HG03103 (cell line): ENCODE results near the gene PARP14.
"Not testable (repeated sequence)": the region's sequence is repeated elsewhere in the genome, so short reads cannot be mapped to it uniquely, and the experiment has no call there.

Experiments used
- ATAC-seq: cut with Tn5 transposase; IDR thresholded peaks from one replicate; pipeline ENCODE4 v1.9.1; 2021; ENCODE audit warnings: low read depth; ENCODE audit not compliant: unreplicated experiment

PARP14 gene, protein sequence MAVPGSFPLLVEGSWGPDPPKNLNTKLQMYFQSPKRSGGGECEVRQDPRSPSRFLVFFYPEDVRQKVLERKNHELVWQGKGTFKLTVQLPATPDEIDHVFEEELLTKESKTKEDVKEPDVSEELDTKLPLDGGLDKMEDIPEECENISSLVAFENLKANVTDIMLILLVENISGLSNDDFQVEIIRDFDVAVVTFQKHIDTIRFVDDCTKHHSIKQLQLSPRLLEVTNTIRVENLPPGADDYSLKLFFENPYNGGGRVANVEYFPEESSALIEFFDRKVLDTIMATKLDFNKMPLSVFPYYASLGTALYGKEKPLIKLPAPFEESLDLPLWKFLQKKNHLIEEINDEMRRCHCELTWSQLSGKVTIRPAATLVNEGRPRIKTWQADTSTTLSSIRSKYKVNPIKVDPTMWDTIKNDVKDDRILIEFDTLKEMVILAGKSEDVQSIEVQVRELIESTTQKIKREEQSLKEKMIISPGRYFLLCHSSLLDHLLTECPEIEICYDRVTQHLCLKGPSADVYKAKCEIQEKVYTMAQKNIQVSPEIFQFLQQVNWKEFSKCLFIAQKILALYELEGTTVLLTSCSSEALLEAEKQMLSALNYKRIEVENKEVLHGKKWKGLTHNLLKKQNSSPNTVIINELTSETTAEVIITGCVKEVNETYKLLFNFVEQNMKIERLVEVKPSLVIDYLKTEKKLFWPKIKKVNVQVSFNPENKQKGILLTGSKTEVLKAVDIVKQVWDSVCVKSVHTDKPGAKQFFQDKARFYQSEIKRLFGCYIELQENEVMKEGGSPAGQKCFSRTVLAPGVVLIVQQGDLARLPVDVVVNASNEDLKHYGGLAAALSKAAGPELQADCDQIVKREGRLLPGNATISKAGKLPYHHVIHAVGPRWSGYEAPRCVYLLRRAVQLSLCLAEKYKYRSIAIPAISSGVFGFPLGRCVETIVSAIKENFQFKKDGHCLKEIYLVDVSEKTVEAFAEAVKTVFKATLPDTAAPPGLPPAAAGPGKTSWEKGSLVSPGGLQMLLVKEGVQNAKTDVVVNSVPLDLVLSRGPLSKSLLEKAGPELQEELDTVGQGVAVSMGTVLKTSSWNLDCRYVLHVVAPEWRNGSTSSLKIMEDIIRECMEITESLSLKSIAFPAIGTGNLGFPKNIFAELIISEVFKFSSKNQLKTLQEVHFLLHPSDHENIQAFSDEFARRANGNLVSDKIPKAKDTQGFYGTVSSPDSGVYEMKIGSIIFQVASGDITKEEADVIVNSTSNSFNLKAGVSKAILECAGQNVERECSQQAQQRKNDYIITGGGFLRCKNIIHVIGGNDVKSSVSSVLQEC (N-terminal part only)

DNA sequence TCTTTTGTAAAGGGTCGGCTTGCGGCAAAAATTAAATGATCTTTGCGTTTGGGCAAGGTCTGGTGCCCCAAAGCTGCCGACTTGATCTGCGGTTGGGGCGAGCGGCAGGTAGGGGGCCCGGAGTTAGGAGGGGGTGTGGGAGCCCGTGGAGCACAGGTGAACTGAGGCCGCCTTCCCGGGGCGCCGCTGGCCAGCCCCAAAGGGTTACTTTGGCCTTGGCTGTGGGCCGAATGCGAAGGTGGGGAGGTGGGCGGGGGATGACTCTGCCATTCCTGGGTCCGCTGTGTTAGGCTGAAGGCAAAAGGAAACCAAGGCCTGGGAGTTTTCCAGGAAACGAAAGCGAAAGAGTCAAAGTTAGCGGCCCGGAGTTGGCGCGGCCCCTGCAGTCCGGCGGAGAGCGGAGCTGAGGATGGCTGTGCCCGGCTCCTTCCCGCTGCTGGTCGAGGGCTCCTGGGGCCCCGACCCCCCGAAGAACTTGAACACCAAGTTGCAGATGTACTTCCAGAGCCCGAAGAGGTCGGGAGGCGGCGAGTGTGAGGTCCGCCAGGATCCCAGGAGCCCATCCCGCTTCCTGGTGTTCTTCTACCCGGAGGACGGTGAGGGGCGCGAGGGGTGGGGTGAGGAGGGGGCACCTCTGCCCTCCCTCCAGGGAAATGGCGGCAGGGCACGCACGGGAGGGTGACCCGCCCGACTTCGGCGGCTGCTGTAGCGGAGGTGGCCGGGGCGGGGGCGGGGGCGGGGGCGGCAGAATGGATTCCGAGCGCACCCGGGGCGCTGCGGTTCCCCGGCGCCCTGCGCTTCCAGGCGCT lies at the start of gene PARP14:
Gene PARP14, plus strand, starts transcription at position 365 of the 809 bp plus-strand sequence. Its CDS starts 45 bp downstream, at position 410.
- ATAC-seq, result no peak

DNA sequence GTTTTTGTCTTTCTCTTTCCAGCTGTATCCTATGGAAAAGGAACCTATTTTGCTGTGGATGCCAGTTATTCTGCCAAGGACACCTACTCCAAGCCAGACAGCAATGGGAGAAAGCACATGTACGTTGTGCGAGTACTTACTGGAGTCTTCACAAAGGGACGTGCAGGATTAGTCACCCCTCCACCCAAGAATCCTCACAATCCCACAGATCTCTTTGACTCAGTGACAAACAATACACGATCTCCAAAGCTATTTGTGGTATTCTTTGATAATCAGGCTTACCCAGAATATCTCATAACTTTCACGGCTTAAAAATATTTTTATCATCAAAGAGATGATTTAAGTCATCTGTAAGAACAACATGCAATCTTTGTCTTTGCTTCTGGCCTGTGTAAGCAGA lies 44.9 kb upstream of the PARP14 start:
- ATAC-seq, result no peak

GRCh38 chr3:122636697-122637096 lies 43.9 kb upstream of the PARP14 start:
- ATAC-seq, result no peak

DNA sequence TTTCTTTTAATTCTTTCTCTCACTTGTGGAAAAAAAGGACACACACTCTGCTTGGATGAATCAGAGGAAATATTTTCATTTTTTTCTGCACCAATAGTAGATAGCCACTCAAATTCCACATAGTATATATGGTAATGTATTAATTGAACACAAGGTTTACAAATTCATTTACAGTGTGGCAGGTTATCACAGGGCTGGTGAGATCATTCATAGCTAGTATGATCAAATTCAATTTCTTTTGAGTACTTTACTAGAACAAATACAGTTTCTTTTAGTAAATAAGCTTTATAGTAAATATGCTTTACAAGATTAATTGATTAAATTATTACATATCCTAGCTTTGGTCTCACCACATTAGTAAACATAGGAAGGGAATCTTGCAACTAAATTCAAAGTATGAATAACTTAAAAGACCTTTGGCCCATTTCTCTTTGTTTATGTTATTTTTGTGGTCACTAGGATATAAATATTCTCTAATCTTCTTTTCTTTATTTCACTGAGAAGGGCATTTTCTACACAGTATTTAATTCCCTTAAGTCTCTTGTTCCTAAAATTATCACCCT lies 40.1 kb upstream of the PARP14 start:
- no peak for ATAC-seq

GRCh38 chr3:122642935-122643334 lies 37.7 kb upstream of the PARP14 start:
- ATAC-seq, result no peak

DNA sequence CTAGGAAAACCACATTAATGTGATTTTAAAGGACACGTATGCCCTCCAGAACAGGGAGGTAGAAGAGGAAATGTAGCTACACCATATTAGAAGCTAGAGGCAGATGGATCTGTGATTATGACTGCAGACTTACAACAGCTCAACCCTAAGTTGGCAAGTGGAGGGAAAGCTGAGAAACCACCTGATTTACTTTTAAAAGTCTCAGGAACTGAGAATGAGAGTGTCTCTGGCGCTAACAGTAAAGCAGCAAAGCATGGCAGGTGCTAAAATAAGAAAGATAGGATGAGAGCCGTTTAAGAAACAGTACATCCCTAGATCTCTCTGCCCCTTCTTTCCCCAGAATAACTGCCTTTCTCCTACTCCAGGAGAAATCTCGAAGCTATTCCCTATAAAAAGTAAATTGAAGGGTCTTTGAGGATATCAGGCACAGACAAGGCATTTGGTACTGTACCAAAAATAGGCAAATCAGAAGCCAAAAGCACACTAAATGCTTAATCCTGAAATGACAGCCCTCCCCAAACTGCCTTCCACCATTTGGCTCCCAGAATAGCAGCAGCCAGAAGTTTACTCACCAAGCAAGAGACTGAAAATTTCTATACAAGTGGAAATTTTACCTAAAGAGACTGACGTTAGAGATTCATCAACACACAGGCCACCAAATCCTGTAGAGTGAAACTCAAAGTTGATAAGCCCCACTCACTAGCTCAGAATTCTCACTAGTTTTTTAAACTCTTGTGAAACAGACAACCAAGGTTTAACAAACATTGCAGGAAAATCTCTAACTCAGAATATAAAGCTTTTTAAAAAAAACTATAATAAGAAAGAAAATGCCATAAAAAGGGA lies 34.3 kb upstream of the PARP14 start:
- no peak for ATAC-seq

GRCh38 chr3:122651233-122651907 lies 29.3 kb upstream of the PARP14 start:
- not testable (repeated sequence) for ATAC-seq

DNA sequence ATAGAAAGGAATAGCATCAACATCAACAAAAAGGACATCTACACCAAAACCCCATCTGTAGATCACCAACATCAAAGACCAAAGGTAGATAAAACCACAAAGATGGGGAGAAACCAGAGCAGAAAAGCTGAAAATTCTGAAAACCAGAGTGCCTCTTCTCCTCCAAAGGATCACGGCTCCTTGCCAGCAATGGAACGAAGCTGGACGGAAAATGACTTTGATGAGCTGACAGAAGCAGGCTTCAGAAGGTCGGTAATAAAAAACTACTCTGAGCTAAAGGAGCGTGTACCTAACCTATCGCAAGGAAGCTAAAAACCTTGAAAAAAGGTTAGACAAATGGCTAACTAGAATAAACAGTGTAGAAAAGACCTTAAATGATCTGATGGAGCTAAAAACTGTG lies 28.7 kb upstream of the PARP14 start:
- ATAC-seq, result not testable (repeated sequence)

GRCh38 chr3:122658336-122658735 lies 22.3 kb upstream of the PARP14 start:
- not testable (repeated sequence) for ATAC-seq

- ATAC-seq, result no peak
These were observed 20.2 kb upstream of the PARP14 start for GRCh38 chr3:122660297-122660974.

DNA sequence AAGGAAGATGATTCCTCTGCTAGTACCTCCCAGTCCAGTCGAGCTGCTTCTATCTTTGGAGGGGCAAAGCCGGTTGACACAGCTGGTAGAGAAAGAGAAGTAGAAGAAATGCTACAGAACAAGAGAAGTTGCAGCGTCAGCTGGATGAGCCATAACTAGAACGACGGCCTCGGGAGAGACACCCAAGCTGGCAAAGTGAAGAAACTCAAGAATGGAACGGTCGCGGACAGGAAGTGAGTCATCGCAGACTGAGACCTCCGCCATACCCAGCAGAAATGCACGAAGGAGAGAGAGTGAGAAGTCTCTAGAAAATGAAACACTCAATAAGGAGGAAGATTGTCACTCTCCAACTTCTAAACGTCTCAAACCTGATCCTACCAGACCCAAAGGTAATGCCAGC lies 19.0 kb upstream of the PARP14 start:
- ATAC-seq, result no peak

- ATAC-seq, result no peak
These were observed 18.1 kb upstream of the PARP14 start for GRCh38 chr3:122662505-122662904.

DNA sequence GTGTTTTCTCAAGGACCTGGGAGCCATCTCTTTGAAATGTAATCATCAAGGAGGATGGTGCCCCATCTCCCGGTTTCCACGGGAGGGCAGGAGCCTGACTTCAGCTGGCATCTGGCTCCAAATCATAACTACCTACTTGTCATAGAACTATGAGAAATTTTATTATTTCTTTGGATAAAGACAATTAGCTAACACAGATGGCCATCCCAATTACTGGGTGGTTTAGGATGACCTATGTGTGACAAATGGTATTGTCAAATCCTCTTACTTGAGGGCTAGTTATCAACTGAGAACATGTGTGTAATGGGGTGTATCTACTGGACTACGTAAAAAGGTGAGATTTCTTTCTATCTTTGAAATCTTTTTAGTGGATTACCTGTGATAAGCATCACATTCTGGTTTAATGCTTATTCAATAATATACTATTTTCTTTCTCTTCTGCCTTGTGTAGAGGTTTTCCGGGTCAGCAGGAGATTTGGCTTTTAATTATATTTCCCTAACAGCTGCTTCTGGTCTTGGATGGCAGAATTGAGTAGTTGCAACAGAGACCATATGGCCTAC lies 15.3 kb upstream of the PARP14 start:
- ATAC-seq, result no peak

- ATAC-seq, result no peak
These were observed 14.8 kb upstream of the PARP14 start for GRCh38 chr3:122665881-122666280.

DNA sequence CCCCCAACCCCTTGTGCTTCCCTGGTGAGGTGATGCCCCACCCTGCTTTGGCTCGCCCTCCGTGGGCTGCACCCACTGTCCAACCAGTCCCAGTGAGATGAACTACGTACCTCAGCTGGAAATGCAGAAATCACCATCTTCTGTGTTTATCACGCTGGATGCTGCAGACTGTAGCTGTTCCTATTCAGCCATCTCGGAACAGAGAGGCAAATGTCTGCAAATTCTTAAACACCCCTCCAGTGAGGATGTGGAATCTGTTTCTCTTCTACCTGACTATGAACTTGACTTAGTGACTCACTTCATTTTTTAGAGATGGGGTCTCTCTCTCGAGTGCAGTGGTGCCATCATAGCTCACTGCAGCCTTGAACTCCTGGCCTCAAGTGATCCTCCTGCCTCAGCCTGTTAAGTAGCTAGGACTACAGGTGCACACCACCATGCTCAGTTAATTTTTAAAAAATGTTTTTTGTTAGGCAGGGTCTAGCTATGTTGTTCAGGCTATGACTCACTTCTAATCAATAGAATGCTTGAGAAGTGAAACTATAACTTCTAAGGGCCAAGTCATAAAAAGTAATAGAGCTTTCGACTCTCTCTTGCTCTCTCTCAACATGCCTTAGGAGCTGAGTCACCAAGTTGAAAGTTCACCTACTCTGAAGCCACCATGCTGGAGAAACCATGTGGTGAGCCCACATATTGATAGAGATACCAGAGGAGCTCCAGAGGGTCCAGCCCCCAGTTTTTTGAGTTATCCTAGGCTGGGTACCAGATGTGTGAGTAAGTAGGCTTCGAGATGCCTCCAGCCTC lies 11.5 kb upstream of the PARP14 start:
- peak; percentile 60 for ATAC-seq

GRCh38 chr3:122671553-122671952 lies 9.1 kb upstream of the PARP14 start:
- no peak for ATAC-seq
